K562 (cell line): ENCODE results near the gene GTPBP6. TPM values are rescaled to one million over a fixed set of nuclear protein-coding genes. Genes with fewer than 3 reads are reported as not detected.

Experiments used
- EGR1 ChIP-seq: fragments of 450-650 bp; conservative IDR thresholded peaks from 2 replicates; pipeline ENCODE4 v1.6.1; 2017; ENCODE audit warnings: mild to moderate bottlenecking
- KAT2B ChIP-seq: IDR thresholded peaks from one replicate; pipeline ENCODE4 v1.6.1; 2012; ENCODE audit warnings: low read depth, mild to moderate bottlenecking, control low read depth, inconsistent platforms, low read length, moderate library complexity
- MCM3 ChIP-seq: fragments of 450-650 bp; IDR thresholded peaks from 2 replicates; pipeline ENCODE4 v1.6.1; 2016
- MTA3 ChIP-seq: fragments of 450-650 bp; formaldehyde crosslinking; IDR thresholded peaks from 2 replicates; pipeline ENCODE4 v1.6.1; 2017; ENCODE audit warnings: mild to moderate bottlenecking, borderline replicate concordance
- NR1H2 ChIP-seq: sonication (generic); formaldehyde crosslinking; IDR thresholded peaks from 2 replicates; pipeline ENCODE4 v1.4.0; 2020; ENCODE audit warnings: mild to moderate bottlenecking, missing genetic modification reagents
- POLR2B ChIP-seq: fragments of 450-650 bp; IDR thresholded peaks from 2 replicates; pipeline ENCODE4 v1.6.1; 2018; ENCODE audit warnings: low read depth; ENCODE audit not compliant: partially characterized antibody
- SMAD4 ChIP-seq: fragments of 250-450 bp; sonication (Bioruptor Pico); conservative IDR thresholded peaks from 2 replicates; pipeline ENCODE4 v1.8.0; 2021; ENCODE audit warnings: inconsistent platforms, mild to moderate bottlenecking, moderate library complexity
- SRSF9 ChIP-seq: fragments of 200-400 bp; formaldehyde crosslinking; IDR thresholded peaks from 2 replicates; pipeline ENCODE4 v1.6.1; 2017; ENCODE audit warnings: low read depth, low read length, borderline replicate concordance
- TRIM24 ChIP-seq, 2 experiments: fragments of 450-650 bp; IDR thresholded peaks; 2 replicates each; pipeline ENCODE4 v1.6.1; 2016
- U2AF1 ChIP-seq: fragments of 200-400 bp; formaldehyde crosslinking; optimal IDR thresholded peaks from 2 replicates; pipeline ENCODE3; 2017; ENCODE audit warnings: mild to moderate bottlenecking, low read depth, low read length, moderate library complexity
- ZNF174 ChIP-seq: fragments of 250-450 bp; sonication (Bioruptor Pico); IDR thresholded peaks from 2 replicates; pipeline ENCODE4 v1.4.0; 2020; ENCODE audit warnings: mild to moderate bottlenecking
- ZNF232 ChIP-seq: sonication (generic); formaldehyde crosslinking; IDR thresholded peaks from 2 replicates; pipeline ENCODE4 v1.8.0; 2022; ENCODE audit warnings: mild to moderate bottlenecking, missing genetic modification reagents
- ZNF436 ChIP-seq: fragments of 250-450, 450-650 bp; sonication (Bioruptor Pico); formaldehyde crosslinking; IDR thresholded peaks from 2 replicates; pipeline ENCODE4 v1.7.0; 2020; ENCODE audit warnings: mild to moderate bottlenecking
- ZNF75A ChIP-seq: fragments of 450-650 bp; formaldehyde crosslinking; IDR thresholded peaks from 2 replicates; pipeline ENCODE4 v1.4.0; 2020; ENCODE audit warnings: mild to moderate bottlenecking
- polyA plus RNA-seq, 8 experiments: library from polyadenylated mRNA; depleted of rRNA in 4 of 8; stranded (reverse) in 5 of 8; unstranded in 3 of 8; fragments of >200 nt; fragmentation: Nextera tagmentation in 2 of 8; fragmentation: Illumina TruSeq in 1 of 8; extraction: Ambion mirVana in 2 of 8; extraction: Trizol in 1 of 8; gene quantifications; 2 replicates each; pipeline versions ENCODE4 v1.2.1 to v1.2.3, GENCODE V29; 2011 to 2014; ENCODE audit warnings: inconsistent platforms in 1 of 8, missing spikeins in 1 of 8
- total RNA-seq, 7 experiments: library from RNA; depleted of rRNA in 6 of 7; stranded (reverse); fragments of >200 nt in 6 of 7; fragmentation: Illumina TruSeq in 2 of 7; extraction: Trizol in 2 of 7; gene quantifications; 2 replicates each; pipeline versions ENCODE4 v1.2.1 to v1.2.3, GENCODE V29; 2011 to 2021; ENCODE audit warnings: low replicate concordance in 1 of 7
- TF ChIP-seq, protein P1 (sequence below), 2 experiments: fragments of 450-650 bp; IDR thresholded peaks; 2 replicates each; pipeline ENCODE4 v1.6.1; 2018; ENCODE audit warnings: mild to moderate bottlenecking in 2 of 2, low read depth in 1 of 2; ENCODE audit not compliant: partially characterized antibody in 2 of 2
- TF ChIP-seq, protein P2 (sequence below): fragments of 250-450 bp; sonication (Bioruptor Pico); IDR thresholded peaks from 2 replicates; pipeline ENCODE4 v1.5.0; 2020; ENCODE audit warnings: mild to moderate bottlenecking, borderline replicate concordance
- TF ChIP-seq, protein P3 (sequence below): sonication (generic); formaldehyde crosslinking; IDR thresholded peaks from 2 replicates; pipeline ENCODE4 v1.5.0; 2020; ENCODE audit warnings: missing genetic modification reagents
- TF ChIP-seq, protein P4 (sequence below): sonication (generic); formaldehyde crosslinking; IDR thresholded peaks from 2 replicates; pipeline ENCODE4 v1.9.0; 2022; ENCODE audit warnings: mild to moderate bottlenecking, missing genetic modification reagents
- TF ChIP-seq, protein P5 (sequence below): fragments of 450-650 bp; IDR thresholded peaks from 2 replicates; pipeline ENCODE4 v1.6.1; 2018; ENCODE audit warnings: mild to moderate bottlenecking, low read depth; ENCODE audit not compliant: partially characterized antibody

GTPBP6 gene
- total and polyA plus RNA-seq, 9 of the 15 experiments (the other 6 are each of a cell fraction or from before 2014, with no cell fraction given) = 0.24 to 35.2 (median 8.0) TPM

DNA sequence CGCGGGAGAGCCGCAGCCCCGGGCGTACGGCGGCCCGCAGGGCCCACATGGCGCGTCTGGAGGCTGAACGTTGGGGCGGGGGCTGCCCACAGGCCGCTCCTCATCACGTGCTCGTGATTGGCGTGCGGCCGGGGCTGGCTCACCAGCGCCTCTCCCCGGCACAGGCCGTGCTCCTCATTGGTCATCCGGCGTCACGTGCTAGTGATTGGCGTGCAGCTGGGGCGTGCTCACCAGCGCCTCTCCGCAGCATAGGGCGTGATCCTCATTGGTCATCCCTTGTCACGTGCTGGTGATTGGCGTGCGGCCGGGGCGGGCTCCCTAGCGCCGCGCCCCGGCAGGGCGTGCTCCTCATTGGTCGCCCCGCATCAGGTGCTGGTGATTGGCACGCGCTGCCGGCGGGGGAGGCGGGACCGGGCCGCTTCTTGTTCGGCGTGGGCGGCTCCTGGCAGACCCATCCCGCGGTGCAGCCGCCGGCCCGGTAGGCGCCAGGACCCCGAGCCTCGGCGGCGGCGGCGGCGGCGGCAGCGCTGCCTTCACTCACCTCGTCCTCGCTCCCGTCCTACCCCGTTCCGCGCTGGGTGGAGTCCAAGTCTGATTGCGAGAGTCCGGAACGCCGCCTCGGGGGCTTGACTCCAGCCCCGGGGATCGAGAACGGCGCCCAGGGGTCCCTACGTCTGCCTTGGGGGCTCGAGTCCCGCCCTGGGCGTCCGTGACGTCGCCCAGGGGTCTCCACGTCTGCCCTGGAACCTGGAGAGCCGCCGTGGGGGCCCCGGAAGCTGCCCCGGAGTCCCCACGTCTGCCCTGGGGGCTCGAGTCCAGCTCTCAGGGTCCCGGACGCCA is at the start of gene GTPBP6 (continued):
- TF ChIP-seq, protein P1, sequence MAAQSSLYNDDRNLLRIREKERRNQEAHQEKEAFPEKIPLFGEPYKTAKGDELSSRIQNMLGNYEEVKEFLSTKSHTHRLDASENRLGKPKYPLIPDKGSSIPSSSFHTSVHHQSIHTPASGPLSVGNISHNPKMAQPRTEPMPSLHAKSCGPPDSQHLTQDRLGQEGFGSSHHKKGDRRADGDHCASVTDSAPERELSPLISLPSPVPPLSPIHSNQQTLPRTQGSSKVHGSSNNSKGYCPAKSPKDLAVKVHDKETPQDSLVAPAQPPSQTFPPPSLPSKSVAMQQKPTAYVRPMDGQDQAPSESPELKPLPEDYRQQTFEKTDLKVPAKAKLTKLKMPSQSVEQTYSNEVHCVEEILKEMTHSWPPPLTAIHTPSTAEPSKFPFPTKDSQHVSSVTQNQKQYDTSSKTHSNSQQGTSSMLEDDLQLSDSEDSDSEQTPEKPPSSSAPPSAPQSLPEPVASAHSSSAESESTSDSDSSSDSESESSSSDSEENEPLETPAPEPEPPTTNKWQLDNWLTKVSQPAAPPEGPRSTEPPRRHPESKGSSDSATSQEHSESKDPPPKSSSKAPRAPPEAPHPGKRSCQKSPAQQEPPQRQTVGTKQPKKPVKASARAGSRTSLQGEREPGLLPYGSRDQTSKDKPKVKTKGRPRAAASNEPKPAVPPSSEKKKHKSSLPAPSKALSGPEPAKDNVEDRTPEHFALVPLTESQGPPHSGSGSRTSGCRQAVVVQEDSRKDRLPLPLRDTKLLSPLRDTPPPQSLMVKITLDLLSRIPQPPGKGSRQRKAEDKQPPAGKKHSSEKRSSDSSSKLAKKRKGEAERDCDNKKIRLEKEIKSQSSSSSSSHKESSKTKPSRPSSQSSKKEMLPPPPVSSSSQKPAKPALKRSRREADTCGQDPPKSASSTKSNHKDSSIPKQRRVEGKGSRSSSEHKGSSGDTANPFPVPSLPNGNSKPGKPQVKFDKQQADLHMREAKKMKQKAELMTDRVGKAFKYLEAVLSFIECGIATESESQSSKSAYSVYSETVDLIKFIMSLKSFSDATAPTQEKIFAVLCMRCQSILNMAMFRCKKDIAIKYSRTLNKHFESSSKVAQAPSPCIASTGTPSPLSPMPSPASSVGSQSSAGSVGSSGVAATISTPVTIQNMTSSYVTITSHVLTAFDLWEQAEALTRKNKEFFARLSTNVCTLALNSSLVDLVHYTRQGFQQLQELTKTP (IDR thresholded peaks at IDR 0.05; ENCODE audit: low read depth in 1 of 2, partially characterized antibody in 2 of 2) = no peak
- TF ChIP-seq, protein P2, sequence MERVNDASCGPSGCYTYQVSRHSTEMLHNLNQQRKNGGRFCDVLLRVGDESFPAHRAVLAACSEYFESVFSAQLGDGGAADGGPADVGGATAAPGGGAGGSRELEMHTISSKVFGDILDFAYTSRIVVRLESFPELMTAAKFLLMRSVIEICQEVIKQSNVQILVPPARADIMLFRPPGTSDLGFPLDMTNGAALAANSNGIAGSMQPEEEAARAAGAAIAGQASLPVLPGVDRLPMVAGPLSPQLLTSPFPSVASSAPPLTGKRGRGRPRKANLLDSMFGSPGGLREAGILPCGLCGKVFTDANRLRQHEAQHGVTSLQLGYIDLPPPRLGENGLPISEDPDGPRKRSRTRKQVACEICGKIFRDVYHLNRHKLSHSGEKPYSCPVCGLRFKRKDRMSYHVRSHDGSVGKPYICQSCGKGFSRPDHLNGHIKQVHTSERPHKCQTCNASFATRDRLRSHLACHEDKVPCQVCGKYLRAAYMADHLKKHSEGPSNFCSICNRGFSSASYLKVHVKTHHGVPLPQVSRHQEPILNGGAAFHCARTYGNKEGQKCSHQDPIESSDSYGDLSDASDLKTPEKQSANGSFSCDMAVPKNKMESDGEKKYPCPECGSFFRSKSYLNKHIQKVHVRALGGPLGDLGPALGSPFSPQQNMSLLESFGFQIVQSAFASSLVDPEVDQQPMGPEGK = no peak
- TF ChIP-seq, protein P3, sequence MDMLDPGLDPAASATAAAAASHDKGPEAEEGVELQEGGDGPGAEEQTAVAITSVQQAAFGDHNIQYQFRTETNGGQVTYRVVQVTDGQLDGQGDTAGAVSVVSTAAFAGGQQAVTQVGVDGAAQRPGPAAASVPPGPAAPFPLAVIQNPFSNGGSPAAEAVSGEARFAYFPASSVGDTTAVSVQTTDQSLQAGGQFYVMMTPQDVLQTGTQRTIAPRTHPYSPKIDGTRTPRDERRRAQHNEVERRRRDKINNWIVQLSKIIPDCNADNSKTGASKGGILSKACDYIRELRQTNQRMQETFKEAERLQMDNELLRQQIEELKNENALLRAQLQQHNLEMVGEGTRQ (CRISPR knock-in tag) = peak; percentile 99
- TF ChIP-seq MCM3 (no peak), SMAD4 (no peak), ZNF174 (no peak), ZNF436 (CRISPR knock-in tag) (no peak), SRSF9 (no peak), ZNF75A (CRISPR knock-in tag) (no peak), KAT2B (no peak), MTA3 (peak; percentile 86), NR1H2 (CRISPR knock-in tag) (no peak), EGR1 (peak; percentile 87), TRIM24 (IDR thresholded peaks at IDR 0.05) (no peak), POLR2B (no peak), U2AF1 (no peak), ZNF232 (CRISPR knock-in tag) (no peak)
- TF ChIP-seq, protein P4, sequence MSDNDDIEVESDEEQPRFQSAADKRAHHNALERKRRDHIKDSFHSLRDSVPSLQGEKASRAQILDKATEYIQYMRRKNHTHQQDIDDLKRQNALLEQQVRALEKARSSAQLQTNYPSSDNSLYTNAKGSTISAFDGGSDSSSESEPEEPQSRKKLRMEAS (CRISPR knock-in tag) = peak; percentile 89
- TF ChIP-seq, protein P5, sequence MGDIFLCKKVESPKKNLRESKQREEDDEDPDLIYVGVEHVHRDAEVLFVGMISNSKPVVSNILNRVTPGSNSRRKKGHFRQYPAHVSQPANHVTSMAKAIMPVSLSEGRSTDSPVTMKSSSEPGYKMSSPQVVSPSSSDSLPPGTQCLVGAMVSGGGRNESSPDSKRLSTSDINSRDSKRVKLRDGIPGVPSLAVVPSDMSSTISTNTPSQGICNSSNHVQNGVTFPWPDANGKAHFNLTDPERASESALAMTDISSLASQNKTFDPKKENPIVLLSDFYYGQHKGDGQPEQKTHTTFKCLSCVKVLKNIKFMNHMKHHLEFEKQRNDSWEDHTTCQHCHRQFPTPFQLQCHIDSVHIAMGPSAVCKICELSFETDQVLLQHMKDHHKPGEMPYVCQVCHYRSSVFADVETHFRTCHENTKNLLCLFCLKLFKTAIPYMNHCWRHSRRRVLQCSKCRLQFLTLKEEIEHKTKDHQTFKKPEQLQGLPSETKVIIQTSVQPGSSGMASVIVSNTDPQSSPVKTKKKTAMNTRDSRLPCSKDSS = no peak
